H9 (cell line): ENCODE data around the gene DSTYK. TPM values are rescaled to one million over a fixed set of nuclear protein-coding genes. Genes with fewer than 3 reads are reported as not detected.

Experiments used
- DNase-seq: peaks from one replicate; pipeline ENCODE4 v3.0.0-alpha.2; 2017
- H2AFZ ChIP-seq: one replicate; pipeline ENCODE4 v1.6.1; 2013; ENCODE audit warnings: mild to moderate bottlenecking, low read length, control low read depth, moderate library complexity
- H2AK5ac ChIP-seq: 2 replicates; pipeline ENCODE4 v1.6.1; 2013; ENCODE audit warnings: low read length, control low read depth, mixed read lengths; ENCODE audit not compliant: insufficient read length
- H2BK120ac ChIP-seq: one replicate; pipeline ENCODE4 v1.6.1; 2013; ENCODE audit warnings: low read depth, mild to moderate bottlenecking, low read length, control low read depth, inconsistent platforms; ENCODE audit not compliant: poor library complexity, severe bottlenecking
- H2BK12ac ChIP-seq: 2 replicates; pipeline ENCODE4 v1.6.1; 2013; ENCODE audit warnings: low read length, control low read depth, mixed read lengths, low read depth; ENCODE audit not compliant: insufficient read length
- H2BK15ac ChIP-seq: 2 replicates; pipeline ENCODE4 v1.6.1; 2013; ENCODE audit warnings: low read depth, low read length, control low read depth
- H2BK20ac ChIP-seq: one replicate; pipeline ENCODE4 v1.6.1; 2013; ENCODE audit warnings: low read depth, mild to moderate bottlenecking, low read length, control low read depth, inconsistent platforms; ENCODE audit not compliant: poor library complexity, severe bottlenecking
- H2BK5ac ChIP-seq: 2 replicates; pipeline ENCODE4 v1.6.1; 2013; ENCODE audit warnings: low read length, control low read depth, mixed read lengths; ENCODE audit not compliant: insufficient read length
- H3K14ac ChIP-seq: 2 replicates; pipeline ENCODE4 v1.6.1; 2013; ENCODE audit warnings: low read length, control low read depth; ENCODE audit not compliant: insufficient read depth
- H3K18ac ChIP-seq: 2 replicates; pipeline ENCODE4 v1.6.1; 2013; ENCODE audit warnings: low read depth, mild to moderate bottlenecking, mixed read lengths, low read length, control low read depth; ENCODE audit not compliant: insufficient read length
- H3K23ac ChIP-seq: 2 replicates; pipeline ENCODE4 v1.6.1; 2013; ENCODE audit warnings: low read length, control low read depth, mixed read lengths, low read depth; ENCODE audit not compliant: insufficient read length
- H3K23me2 ChIP-seq: 2 replicates; pipeline ENCODE4 v1.6.1; 2013; ENCODE audit warnings: low read depth, mild to moderate bottlenecking, mixed read lengths, low read length, control low read depth; ENCODE audit not compliant: insufficient read length, poor library complexity, severe bottlenecking
- H3K27ac ChIP-seq: 2 replicates; pipeline ENCODE4 v1.5.1; 2013; ENCODE audit warnings: low read length, control low read depth, mixed read lengths, low read depth; ENCODE audit not compliant: insufficient read length
- H3K27me3 ChIP-seq: 2 replicates; pipeline ENCODE4 v1.6.1; 2013; ENCODE audit warnings: low read length, control low read depth, inconsistent platforms; ENCODE audit not compliant: insufficient read depth
- H3K4ac ChIP-seq: 2 replicates; pipeline ENCODE4 v1.6.1; 2013; ENCODE audit warnings: low read depth, mild to moderate bottlenecking, control low read depth, inconsistent platforms, low read length, moderate library complexity
- H3K4me1 ChIP-seq: 2 replicates; pipeline ENCODE4 v1.6.1; 2013; ENCODE audit warnings: low read length, control low read depth, inconsistent platforms; ENCODE audit not compliant: insufficient read depth
- H3K4me2 ChIP-seq: 2 replicates; pipeline ENCODE4 v1.6.1; 2013; ENCODE audit warnings: low read length, control low read depth, mixed read lengths; ENCODE audit not compliant: insufficient read length, insufficient read depth
- H3K56ac ChIP-seq: 2 replicates; pipeline ENCODE4 v1.6.1; 2013; ENCODE audit warnings: low read depth, mild to moderate bottlenecking, mixed read lengths, low read length, control low read depth; ENCODE audit not compliant: insufficient read length
- H3K79me1 ChIP-seq: 2 replicates; pipeline ENCODE4 v1.6.1; 2013; ENCODE audit warnings: low read depth, mild to moderate bottlenecking, moderate library complexity, low read length, control low read depth, inconsistent platforms; ENCODE audit not compliant: insufficient read depth, poor library complexity, severe bottlenecking
- H3K79me2 ChIP-seq: 2 replicates; pipeline ENCODE4 v1.6.1; 2013; ENCODE audit warnings: low read length, control low read depth, inconsistent platforms; ENCODE audit not compliant: insufficient read depth
- H3K9ac ChIP-seq: 2 replicates; pipeline ENCODE4 v1.6.1; 2013; ENCODE audit warnings: low read length, control low read depth, mixed read lengths; ENCODE audit not compliant: insufficient read length; ENCODE audit errors: extremely low read depth
- H3K9me3 ChIP-seq: one replicate; pipeline ENCODE4 v1.6.1; 2013; ENCODE audit warnings: low read depth, low read length, inconsistent platforms; ENCODE audit not compliant: control insufficient read depth
- H3T11ph ChIP-seq: one replicate; pipeline ENCODE4 v1.6.1; 2013; ENCODE audit warnings: mild to moderate bottlenecking, low read length, control low read depth, inconsistent platforms
- H4K20me1 ChIP-seq: one replicate; pipeline ENCODE4 v1.6.1; 2013; ENCODE audit not compliant: control insufficient read depth, insufficient read length, insufficient read depth
- H4K5ac ChIP-seq: 2 replicates; pipeline ENCODE4 v1.6.1; 2013; ENCODE audit warnings: low read depth, mild to moderate bottlenecking, mixed read lengths, low read length, control low read depth; ENCODE audit not compliant: insufficient read length
- H4K8ac ChIP-seq: replicated peaks from 2 replicates; pipeline ENCODE4 v1.6.1; 2013; ENCODE audit warnings: low read length, control low read depth, mixed read lengths, low read depth; ENCODE audit not compliant: insufficient read length
- H4K91ac ChIP-seq: 2 replicates; pipeline ENCODE4 v1.6.1; 2013; ENCODE audit warnings: low read depth, mild to moderate bottlenecking, moderate library complexity, mixed read lengths, low read length, control low read depth; ENCODE audit not compliant: insufficient read length
- H3K27ac Mint-ChIP-seq, 3 experiments: 2 replicates in 2 of 3; 3 replicates in 1 of 3; pipeline ENCODE4 v1.8.0; 2020 to 2021; ENCODE audit warnings: mixed read lengths in 3 of 3, mild to moderate bottlenecking in 1 of 3, moderate library complexity in 1 of 3
- H3K27me3 Mint-ChIP-seq: 2 replicates; pipeline ENCODE4 v1.8.0; 2021; ENCODE audit warnings: low read depth, mild to moderate bottlenecking, moderate library complexity, mixed read lengths
- H3K36me3 Mint-ChIP-seq, 3 experiments: 2 replicates in 2 of 3; 3 replicates in 1 of 3; pipeline ENCODE4 v1.8.0; 2020 to 2021; ENCODE audit warnings: low read depth in 3 of 3, mixed read lengths in 3 of 3; ENCODE audit not compliant: insufficient read depth in 1 of 3
- H3K4me1 Mint-ChIP-seq, 2 experiments: 2 replicates each; pipeline ENCODE4 v1.8.0; 2020; ENCODE audit warnings: mixed read lengths in 2 of 2
- H3K4me3 Mint-ChIP-seq, 2 experiments: 2 replicates in 1 of 2; 3 replicates in 1 of 2; pipeline ENCODE4 v1.8.0; 2020 to 2021; ENCODE audit warnings: mild to moderate bottlenecking in 2 of 2, mixed read lengths in 2 of 2, moderate library complexity in 1 of 2
- H3K9me3 Mint-ChIP-seq, 2 experiments: 2 replicates in 1 of 2; 3 replicates in 1 of 2; pipeline ENCODE4 v1.8.0; 2020; ENCODE audit warnings: mild to moderate bottlenecking in 2 of 2, mixed read lengths in 2 of 2, moderate library complexity in 1 of 2
- total RNA-seq: library from RNA; stranded (reverse); gene quantifications from 2 replicates; pipeline ENCODE4 v1.2.1, GENCODE V29; 2021
- TF ChIP-seq, protein P1 (sequence below): fragments of 200-600 bp; sonication (generic); conservative IDR thresholded peaks from 3 replicates; pipeline ENCODE4 v1.8.0; 2021; ENCODE audit warnings: antibody characterized with exemption, mild to moderate bottlenecking

Gene DSTYK
- total RNA-seq, 1 experiment from 2014 or later: 8.5 TPM

DNA sequence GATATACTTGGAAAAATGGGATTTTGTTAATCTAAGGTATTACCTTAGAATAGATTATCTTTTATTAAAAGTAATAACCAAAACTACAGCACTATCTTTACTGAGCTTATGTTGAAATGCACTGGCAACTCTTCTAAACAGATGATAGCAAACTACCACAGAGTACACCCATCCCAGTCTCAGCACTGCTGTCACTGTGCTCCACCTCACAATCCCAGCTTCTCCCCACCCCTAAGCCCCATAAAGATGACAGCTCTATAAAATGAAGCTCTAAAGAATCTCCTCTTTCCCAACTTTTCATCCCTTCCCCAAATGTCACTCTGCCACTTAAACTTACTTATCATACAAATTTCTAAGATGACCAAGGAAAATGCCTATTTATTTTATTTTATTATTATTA is 6.4 kb downstream of the DSTYK start:
- no peak overlapping the region for H3K4me3 Mint-ChIP-seq
- Histone ChIP-seq H3K79me2 (no peaks in the 10 kb centered on the region; the same call in 1 of the 2 replicates), H4K91ac (no peak overlapping the region), H2AK5ac (no peak overlapping the region), H3K18ac (no peak overlapping the region), H4K20me1 (no peaks in the 10 kb centered on the region), H3K27me3 (no peaks in the 10 kb centered on the region), H2BK20ac (no peak overlapping the region), H2BK15ac (no peak overlapping the region), H3K14ac (no peak overlapping the region), H2BK120ac (no peak overlapping the region), H2AFZ (no peak overlapping the region), H3K79me1 (no peaks in the 10 kb centered on the region), H3K23ac (no peak overlapping the region), H4K5ac (no peak overlapping the region), H3K4ac (no peak overlapping the region), H3K27ac (no peak overlapping the region), H3K56ac (no peak overlapping the region), H3K9ac (no peak overlapping the region), H3K23me2 (peaks cover 3% of the 10 kb centered on the region), H3K9me3 (no peaks in the 10 kb centered on the region), H2BK12ac (no peak overlapping the region), H3K4me1 (peaks cover 5% of the 10 kb centered on the region; the same call in 1 of the 2 replicates), H4K8ac (no peak overlapping the region), H3T11ph (no peak overlapping the region), H2BK5ac (no peak overlapping the region), H3K4me2 (no peak overlapping the region)
- peaks cover 2% of the 10 kb centered on the region for H3K27me3 Mint-ChIP-seq
- TF ChIP-seq, protein P1, sequence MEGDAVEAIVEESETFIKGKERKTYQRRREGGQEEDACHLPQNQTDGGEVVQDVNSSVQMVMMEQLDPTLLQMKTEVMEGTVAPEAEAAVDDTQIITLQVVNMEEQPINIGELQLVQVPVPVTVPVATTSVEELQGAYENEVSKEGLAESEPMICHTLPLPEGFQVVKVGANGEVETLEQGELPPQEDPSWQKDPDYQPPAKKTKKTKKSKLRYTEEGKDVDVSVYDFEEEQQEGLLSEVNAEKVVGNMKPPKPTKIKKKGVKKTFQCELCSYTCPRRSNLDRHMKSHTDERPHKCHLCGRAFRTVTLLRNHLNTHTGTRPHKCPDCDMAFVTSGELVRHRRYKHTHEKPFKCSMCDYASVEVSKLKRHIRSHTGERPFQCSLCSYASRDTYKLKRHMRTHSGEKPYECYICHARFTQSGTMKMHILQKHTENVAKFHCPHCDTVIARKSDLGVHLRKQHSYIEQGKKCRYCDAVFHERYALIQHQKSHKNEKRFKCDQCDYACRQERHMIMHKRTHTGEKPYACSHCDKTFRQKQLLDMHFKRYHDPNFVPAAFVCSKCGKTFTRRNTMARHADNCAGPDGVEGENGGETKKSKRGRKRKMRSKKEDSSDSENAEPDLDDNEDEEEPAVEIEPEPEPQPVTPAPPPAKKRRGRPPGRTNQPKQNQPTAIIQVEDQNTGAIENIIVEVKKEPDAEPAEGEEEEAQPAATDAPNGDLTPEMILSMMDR: no peak
- peak overlapping the region in 1 of 3 experiments; percentile 64; a peak in 1 of 7 replicates for H3K27ac Mint-ChIP-seq
- DNase-seq: no peak
- H3K9me3 Mint-ChIP-seq: no peaks in the 10 kb centered on the region
- peaks cover 11 to 39% of the 10 kb centered on the region in 2 experiments for H3K4me1 Mint-ChIP-seq
- H3K36me3 Mint-ChIP-seq: peaks cover 0 to 2% (median 0%) of the 10 kb centered on the region in 3 experiments; a peak in 1 of 7 replicates
